ENCODE results near the gene PAPSS1.

Gene PAPSS1

DNA sequence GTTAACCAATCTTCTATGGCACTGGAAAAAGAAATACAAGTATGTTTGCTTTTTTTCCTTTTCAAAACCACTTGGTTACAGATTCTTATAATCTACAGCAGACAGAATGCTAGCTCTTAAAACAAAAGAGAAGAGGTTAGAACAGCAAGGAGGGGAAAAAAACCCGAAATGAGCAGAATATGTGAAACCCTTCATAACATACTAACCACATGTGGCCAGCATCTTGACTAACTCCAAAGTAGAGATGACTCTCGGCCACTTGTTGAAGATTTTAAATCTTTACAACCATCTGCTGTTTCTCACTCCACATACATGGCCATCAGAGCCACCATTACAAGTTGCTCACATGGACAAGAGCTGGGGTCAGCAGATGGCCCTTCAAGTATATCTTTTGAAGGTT is 100.3 kb downstream of the PAPSS1 start:
- DNase-seq, result no peak

DNA sequence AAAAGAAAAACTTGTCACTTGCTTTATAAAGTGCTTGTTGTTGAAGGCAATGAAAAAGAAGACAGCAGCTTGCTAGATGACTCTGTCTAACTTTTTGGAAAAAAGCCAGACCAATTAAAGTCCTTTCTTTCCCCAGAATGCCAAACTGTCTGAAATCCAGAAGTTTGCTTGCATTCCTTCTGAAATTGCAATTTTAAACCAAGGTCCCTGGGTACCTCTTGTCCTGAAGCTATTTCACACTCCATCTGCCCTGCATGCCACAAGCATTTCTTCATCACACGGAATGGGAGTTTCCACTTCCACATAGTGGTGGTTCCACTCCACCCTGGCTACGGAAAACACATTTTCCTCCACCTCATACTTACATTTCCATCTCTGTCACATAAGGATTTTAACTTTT is 101.0 kb downstream of the PAPSS1 start:
- DNase-seq, result no peak

DNA sequence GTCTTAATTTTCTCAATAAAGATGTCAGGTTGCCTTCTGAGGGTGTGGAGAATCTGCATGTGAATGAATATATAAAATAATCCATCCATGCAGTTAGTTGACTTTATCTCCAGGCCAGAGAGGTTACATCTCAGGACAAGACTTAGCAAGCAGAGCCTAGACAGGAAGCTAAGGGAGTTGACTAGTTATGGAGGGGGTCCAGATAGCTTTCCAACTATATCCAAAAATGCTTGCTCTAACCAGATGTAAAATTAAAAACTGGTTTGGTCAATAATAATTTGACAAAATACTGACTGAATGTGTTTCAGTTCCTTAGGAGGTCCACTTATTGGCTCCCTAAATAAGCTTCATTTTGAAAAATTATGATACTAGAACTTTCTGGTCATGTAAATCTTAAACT is 101.4 kb downstream of the PAPSS1 start:
- DNase-seq, result no peak

DNA sequence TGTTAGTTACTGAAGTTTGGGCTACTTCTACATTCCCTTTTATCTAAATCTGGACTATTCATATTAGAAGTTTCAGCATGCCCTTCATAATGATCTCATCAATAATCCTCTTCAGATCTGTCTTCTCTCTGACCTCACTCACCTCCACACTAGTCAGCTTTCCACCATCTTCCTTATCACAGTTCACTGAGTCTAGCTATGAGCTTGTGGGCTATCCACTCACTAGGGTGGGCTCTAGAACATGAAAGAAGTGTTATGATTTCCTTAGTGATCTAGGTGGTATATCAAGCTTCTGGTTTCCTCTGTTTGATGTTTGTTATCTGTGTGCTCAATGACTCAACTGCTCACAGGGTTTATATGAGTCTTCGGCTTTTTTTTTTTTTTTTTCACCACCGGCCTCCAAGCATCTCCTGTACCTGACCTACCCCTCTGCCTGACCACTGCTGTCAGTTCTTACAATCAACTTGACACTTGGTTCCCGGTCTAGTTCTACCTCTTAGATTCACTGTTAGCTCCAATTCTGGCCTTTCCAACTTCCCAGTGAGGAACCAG is 103.1 kb downstream of the PAPSS1 start:
- no peak for DNase-seq

DNA sequence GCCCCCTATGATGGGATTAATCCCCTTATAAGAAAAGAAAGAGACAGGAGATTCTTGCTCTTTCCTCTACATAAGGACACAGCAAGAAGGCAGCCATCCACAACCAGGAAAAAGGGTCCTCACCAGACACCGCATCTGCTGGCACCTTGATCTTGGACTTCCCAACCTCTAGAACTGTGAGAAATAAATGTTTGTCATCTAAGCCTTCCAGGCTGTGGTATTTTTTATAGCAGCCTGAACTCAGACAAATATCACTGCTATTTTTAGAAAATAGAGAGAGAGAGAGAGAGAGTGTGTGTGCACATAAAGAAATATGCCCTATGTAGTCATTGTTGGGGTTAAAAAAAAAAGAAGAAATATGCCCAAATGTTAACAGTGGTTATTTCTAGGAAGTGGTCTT is 104.2 kb downstream of the PAPSS1 start:
- DNase-seq, result no peak

DNA sequence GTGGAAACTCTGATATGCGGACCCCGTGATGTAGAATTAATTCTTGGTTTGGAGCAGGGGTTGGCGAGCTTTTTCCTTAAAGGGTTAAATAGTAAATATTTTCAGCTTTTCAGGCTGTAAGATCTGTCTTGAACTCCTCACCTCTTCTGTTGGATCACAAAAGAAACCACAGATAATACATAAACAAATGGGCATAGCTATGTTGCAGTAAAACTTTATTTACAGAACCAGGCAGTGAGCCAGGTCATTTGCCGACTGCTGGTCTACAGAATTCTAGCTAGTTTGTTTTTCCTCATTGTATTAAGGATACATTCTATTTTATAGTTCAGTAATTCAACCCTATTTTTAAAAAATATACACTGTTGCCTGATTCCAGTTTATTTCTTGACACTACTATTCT is 116.6 kb downstream of the PAPSS1 start:
- DNase-seq, result no peak

DNA sequence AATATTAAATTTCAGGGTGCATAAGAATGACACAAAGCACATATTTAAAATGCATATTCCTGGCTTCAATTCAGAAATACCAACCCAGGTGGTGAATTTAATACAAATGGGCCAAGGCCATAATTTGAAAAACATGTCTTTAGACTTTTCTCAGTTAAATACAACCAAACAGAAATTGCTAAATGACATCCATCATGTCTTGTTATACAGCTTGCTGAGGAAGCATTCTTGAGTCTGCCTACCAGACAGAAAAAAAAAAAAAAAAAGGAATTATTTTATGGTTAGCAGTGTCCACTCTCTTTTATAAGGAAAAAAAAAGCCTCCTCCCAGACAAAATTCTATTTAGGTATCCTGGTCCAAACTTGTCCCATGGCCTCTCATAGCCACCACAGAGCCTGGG is 119.1 kb downstream of the PAPSS1 start:
- DNase-seq, result no peak

DNA sequence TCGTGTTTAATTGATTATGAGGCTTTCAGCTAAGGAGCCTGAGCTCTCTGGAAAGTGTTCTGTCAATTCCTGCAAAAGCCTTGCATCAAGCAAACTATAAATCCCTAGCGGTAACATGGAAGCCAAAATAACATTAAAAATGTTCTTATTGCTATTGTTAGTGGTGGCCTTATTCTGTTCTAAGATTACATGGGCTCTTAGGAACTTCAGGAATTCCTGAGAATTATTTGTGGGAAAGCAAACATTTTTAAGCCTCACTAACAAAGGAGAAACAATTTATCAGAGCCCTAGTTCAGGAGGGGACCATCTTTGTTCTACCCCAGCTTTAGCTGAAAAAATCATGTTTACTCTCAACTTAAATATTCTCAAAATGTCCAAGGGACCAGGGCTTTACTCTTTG is 119.6 kb downstream of the PAPSS1 start:
- DNase-seq, result no peak

DNA sequence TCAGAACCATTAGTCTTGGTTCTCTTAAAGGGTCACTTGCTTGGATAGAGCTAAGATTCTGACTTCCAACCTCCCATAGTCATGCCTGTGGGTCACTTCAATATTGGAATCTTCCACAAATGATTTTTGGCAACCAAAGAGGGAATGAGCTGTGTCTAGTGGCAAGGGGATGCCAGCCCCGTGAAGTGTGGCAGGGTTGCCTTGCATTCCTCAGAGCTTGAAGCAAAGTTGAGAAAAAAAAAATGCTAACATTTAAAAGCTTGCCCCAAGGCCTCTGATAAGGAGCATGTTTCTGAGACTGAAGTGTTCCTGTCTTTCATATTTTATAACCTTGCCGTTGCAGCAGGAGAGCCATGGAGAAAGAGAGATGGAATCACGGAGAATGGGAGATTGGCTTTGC is 120.2 kb downstream of the PAPSS1 start:
- no peak for DNase-seq

DNA sequence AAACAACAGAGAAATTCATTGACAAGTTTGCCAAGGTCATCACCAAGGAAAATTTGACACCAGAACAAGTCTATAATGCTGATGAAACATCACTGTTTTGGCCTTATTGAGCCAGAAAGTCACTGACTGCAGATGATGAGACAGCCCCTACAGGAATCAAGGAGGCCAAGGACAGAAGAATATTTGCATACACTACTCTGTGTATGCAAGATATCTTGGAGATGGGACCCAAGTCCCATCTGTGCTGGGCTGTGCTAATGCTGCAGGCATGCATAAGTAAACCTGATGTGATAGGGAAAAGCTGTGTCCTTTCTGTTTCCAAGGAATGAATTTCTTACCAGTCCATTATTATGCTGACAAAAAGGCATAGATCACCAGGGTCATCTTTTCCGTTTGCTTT is 126.8 kb downstream of the PAPSS1 start:
- DNase-seq, result no peak

DNA sequence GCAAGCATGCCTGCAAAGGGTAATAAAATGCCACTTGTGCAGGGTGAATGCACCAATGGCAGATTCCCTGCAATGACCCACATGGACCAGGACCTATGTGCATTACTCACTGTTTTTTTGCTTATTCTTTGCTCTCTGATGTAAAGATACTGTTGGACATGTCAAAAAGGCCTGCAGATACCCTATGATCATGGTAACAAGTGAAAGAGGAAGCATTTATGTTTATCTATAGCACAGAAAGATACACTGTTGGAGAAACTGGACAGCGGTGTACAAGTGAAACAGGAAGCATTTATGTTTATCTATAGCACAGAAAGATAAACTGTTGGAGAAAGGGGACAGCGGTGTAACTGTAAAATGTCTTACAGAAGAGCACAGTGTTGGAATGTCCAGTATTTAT is 127.5 kb downstream of the PAPSS1 start:
- no peak for DNase-seq

DNA sequence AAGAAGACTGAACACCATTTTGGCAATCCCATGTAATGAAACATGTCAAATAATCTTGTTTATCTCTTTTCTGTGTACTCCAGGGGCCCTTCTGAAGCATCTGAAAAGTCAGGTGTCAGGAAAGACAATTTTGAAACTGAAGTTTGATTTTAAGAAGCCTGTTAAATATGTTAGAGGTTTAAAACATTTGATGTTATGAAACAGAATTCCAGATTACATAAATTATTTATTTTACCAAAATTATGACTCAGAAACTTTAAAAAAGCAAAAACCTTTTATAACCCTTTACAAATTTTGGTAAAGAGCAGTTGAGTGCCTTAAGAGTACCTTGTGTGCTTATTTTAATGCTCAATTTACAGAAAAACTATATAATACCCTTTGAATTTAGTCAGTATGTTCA is 130.8 kb downstream of the PAPSS1 start:
- no peak for DNase-seq

DNA sequence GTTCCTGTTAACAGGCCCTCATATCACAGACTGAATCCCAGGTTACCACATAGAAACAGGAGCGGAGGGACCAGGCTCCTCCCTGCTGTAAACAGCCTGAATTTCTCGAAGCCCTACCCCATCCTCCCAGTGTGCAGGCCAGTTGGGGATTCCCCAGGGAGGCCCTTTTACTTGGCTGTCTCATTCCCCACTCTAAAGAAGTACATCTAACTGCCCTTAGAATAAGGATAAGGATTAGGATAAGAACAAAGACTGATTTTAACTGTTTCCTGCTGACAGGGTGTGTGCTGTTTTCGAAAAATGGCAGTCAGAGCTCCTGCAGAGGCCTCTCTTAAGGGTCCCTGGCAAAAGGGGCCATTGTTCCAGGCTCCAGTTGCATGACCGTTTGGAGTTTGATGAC is 133.7 kb downstream of the PAPSS1 start:
- DNase-seq, result no peak

DNA sequence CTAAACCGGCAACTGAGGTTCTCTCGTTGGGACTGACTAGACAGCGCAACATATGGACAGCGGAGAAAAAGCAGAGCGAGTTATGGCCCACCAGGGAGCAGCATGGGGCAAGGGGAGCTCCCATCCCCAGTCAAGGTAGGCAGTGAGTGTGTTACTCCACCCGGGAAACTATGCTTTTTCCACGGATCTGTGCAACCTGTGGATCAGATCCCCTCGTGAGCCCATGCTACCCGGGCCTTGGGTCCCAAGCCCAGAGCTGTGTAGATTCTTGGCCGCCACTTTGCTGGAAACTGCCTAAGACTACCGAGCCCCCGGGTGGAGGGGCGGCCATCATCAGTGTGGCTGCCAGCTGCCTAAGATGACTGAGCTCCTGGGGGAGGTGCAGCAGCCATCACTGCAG is 140.9 kb downstream of the PAPSS1 start:
- no peak for DNase-seq

DNA sequence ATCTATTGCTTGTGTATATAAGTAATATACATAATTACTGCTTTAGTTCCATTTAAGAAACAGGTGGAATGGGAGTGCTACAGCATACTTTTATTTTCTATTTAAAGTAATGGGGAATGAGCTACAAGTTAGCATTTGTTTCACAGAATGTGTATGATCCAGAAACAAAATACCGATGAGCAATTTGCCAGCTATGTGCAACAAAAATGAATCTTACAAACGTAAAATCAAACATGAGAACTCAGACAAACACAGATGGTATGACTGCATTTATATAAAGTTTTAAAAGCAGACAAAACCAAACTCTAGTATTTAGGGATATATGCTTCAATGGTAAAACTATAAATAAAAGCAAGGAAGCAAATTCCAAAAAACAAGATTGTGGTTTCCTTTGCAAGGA is 141.7 kb downstream of the PAPSS1 start:
- DNase-seq, result no peak

DNA sequence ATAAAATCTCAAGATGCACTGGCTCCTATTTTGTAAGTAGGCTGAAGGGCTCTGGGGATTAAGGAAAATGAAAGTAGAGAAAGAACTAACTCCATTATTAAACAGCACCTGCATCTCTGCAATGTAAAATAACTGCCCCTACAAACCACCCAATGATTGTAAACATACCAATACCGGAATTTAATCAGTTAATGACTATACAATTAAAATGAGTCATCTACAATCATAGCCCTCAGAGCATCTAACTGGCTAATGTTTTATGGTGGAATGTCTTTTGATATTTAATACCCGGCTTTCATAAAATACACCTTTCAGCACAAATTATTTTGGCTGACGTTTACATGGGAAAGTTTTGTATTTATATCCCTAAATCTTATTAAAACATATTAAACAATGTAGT is 142.3 kb downstream of the PAPSS1 start:
- no peak for DNase-seq

DNA sequence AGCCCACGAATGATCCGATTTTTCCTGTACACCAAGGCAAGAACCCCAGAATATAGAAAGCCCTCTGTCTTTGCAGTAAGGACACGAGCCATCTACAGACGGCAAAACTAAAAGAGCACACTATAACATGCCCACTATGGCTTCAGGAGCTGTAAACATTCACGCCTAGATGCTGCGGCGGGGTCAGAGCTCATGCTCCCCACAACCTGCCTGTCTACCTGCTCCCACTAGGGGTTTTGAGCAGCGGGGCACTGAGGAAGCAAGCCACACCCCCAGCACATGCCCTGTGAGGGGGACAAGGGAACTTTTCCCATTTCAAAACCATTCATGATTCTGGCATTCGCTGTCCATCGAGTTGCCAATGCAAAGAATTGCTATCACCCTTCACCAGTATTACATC is 144.8 kb downstream of the PAPSS1 start:
- DNase-seq, result no peak

DNA sequence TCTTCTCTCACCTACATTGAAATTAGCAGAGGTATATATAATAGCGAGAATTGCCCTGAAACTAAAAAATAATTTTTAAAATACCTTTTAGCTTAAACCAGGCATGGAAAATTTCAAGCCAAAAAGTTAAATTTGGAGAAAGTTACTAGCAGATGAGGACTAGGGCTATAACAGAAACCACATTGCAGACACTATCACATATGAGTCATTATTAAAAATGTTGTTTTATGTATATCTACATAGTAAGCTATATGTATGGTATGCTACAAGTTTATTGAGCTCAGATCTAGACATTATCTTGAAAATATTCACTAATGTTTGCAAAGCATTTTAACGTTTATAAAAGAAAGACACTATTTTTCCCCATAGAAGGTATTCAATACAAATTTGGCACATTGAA is 147.8 kb downstream of the PAPSS1 start:
- DNase-seq, result no peak

DNA sequence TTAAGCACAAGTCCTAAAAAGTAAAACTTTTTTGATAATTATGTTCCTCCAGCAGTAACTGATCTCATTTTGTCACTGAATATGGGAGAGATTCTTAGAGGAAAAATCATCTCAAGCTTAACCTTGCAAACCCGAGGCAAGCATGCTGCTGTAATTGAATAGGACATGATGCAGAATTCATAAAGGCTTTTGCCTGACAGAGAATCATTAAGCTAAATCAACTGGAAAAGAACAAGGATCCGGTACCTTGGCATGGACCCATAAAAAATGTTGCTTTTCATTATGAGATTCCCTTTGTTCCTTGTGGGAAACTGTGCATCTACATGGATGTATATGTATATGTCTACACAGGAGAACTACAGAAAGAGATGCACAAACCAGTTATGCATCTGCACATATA is 149.1 kb downstream of the PAPSS1 start:
- DNase-seq, result no peak

DNA sequence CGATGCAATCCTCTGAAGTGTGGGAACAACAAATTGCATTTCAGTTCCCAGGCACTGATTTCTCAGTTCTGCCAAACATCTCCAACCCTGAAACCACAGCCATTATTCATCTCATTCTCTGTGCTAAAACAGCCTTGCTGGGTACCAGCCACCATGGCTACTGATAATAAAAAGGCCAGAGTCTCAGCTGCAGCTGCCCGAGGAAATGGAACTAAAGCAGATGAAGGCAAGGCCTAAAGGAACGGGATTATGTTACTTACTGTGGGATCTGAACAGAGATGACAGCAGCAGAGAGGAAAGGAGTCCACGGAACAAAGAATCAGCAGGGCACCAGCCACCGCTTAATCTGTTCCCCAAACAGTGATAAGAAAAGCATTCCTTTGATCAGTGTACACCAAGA is 155.7 kb downstream of the PAPSS1 start:
- DNase-seq, result no peak

Measured in NCI-H748 treated with DMSO at 0.1 percent for 48 hours (cell line).